Smooth muscle cell (in vitro differentiated cells): ENCODE measurements around the gene WNT1. TPM values are rescaled to one million over a fixed set of nuclear protein-coding genes. Genes with fewer than 3 reads are reported as not detected.

Source experiments
- DNase-seq: peaks from one replicate; lab custom pipeline; 2025; ENCODE audit not compliant: unreplicated experiment; lab: John Stamatoyannopoulos, UW
- H2AFZ ChIP-seq: fragments of 200-600 bp; sonication (generic); 2 replicates; pipeline ENCODE4 v1.6.0; 2016; ENCODE audit warnings: antibody characterized with exemption, low read depth, mild to moderate bottlenecking
- H3F3A ChIP-seq: fragments of 200-600 bp; sonication (generic); 2 replicates; pipeline ENCODE4 v1.6.0; 2017; ENCODE audit warnings: antibody characterized with exemption, low read depth
- H3K27ac ChIP-seq: fragments of 200-600 bp; sonication (generic); 2 replicates; pipeline ENCODE4 v1.5.1; 2016; ENCODE audit warnings: low read depth, mild to moderate bottlenecking
- H3K27me3 ChIP-seq: fragments of 200-600 bp; sonication (generic); 2 replicates; pipeline ENCODE4 v1.6.1; 2016; ENCODE audit warnings: low read depth, mild to moderate bottlenecking
- H3K36me3 ChIP-seq: fragments of 200-600 bp; sonication (generic); 2 replicates; pipeline ENCODE4 v1.5.1; 2016; ENCODE audit warnings: low read depth
- H3K4me1 ChIP-seq: fragments of 200-600 bp; sonication (generic); 2 replicates; pipeline ENCODE4 v1.5.1; 2016; ENCODE audit warnings: low read depth
- H3K4me2 ChIP-seq: fragments of 200-600 bp; sonication (generic); 2 replicates; pipeline ENCODE4 v1.6.0; 2016; ENCODE audit warnings: mild to moderate bottlenecking
- H3K4me3 ChIP-seq: fragments of 200-600 bp; sonication (generic); 2 replicates; pipeline ENCODE4 v1.5.1; 2016; ENCODE audit warnings: mild to moderate bottlenecking
- H3K79me2 ChIP-seq: fragments of 200-600 bp; sonication (generic); 2 replicates; pipeline ENCODE4 v1.6.0; 2016; ENCODE audit warnings: low read depth, mild to moderate bottlenecking
- H3K9ac ChIP-seq: fragments of 200-600 bp; sonication (generic); 2 replicates; pipeline ENCODE4 v1.6.0; 2016; ENCODE audit warnings: low read depth
- H3K9me3 ChIP-seq: fragments of 200-600 bp; sonication (generic); replicated peaks from 2 replicates; pipeline ENCODE4 v1.5.1; 2016; ENCODE audit warnings: low read depth
- H4K20me1 ChIP-seq: fragments of 200-600 bp; sonication (generic); 2 replicates; pipeline ENCODE4 v1.6.0; 2016; ENCODE audit warnings: low read depth
- CTCF ChIP-seq: fragments of 200-600 bp; sonication (generic); IDR thresholded peaks from 2 replicates; pipeline ENCODE4 v1.5.1; 2017; ENCODE audit warnings: borderline replicate concordance, mild to moderate bottlenecking, antibody characterized with exemption; ENCODE audit not compliant: insufficient read depth, poor library complexity, severe bottlenecking
- WGBS: methylation state at CpG from one replicate; pipeline ENCODE4 v1.1.7; 2016; ENCODE audit warnings: low lambda C conversion rate; 5-methylcytosine and 5-hydroxymethylcytosine counted together
- polyA plus RNA-seq: library from polyadenylated mRNA; unstranded; fragments of >200 nt; fragmentation: Nextera tagmentation; extraction: Ambion mirVana; gene quantifications from 2 replicates; pipeline ENCODE4 v1.2.1, GENCODE V29; 2016
- total RNA-seq: library from RNA; depleted of rRNA; stranded (reverse); fragments of >200 nt; gene quantifications from 2 replicates; pipeline ENCODE4 v1.2.3, GENCODE V29; 2014

The WNT1 gene
- total and polyA plus RNA-seq, 2 experiments from 2014 or later = not detected

GRCh38 chr12:49025463-49025862 lies 47.3 kb downstream of the WNT1 start:
- no peak for DNase-seq
- Histone ChIP-seq H3K9me3 (no peaks in the 10 kb centered on the region), H3K36me3 (no peaks in the 10 kb centered on the region), H4K20me1 (no peaks in the 10 kb centered on the region), H3F3A (peaks cover 4% of the 10 kb centered on the region), H3K4me3 (no peak overlapping the region), H3K4me1 (no peaks in the 10 kb centered on the region), H3K27ac (no peak overlapping the region), H3K27me3 (no peaks in the 10 kb centered on the region), H3K4me2 (no peak overlapping the region), H2AFZ (no peak overlapping the region), H3K79me2 (no peaks in the 10 kb centered on the region), H3K9ac (no peak overlapping the region)
- 94% methylated on average over 4 of the region's 4 CpGs for WGBS
- no peak for TF ChIP-seq CTCF

- peaks cover 4% of the 10 kb centered on the region for H3F3A ChIP-seq
- no peaks in the 10 kb centered on the region for H3K27me3 ChIP-seq
- H3K36me3 ChIP-seq = no peaks in the 10 kb centered on the region
- H3K79me2 ChIP-seq = no peaks in the 10 kb centered on the region
- H3K4me3 ChIP-seq = no peak overlapping the region
- H3K27ac ChIP-seq = no peak overlapping the region
- H3K9me3 ChIP-seq = no peaks in the 10 kb centered on the region
- no peak overlapping the region for H3K4me2 ChIP-seq
- no peak for TF ChIP-seq CTCF
- H3K4me1 ChIP-seq = no peaks in the 10 kb centered on the region
- 97% methylated on average over 21 of the region's 21 CpGs for WGBS
- H2AFZ ChIP-seq = no peak overlapping the region
- H4K20me1 ChIP-seq = no peaks in the 10 kb centered on the region
- no peak overlapping the region for H3K9ac ChIP-seq
- no peak for DNase-seq
Measured at GRCh38 chr12:49026101-49026500, 48.0 kb downstream of the WNT1 start.

- no peak for DNase-seq
- peaks cover 6% of the 10 kb centered on the region for H4K20me1 ChIP-seq
- H3K4me3 ChIP-seq = no peak overlapping the region
- no peak for TF ChIP-seq CTCF
- H3K9me3 ChIP-seq = no peaks in the 10 kb centered on the region
- H3K79me2 ChIP-seq = no peaks in the 10 kb centered on the region
- H3K27ac ChIP-seq = no peak overlapping the region
- no peaks in the 10 kb centered on the region for H3K27me3 ChIP-seq
- 98% methylated on average over 23 of the region's 26 CpGs for WGBS
- no peaks in the 10 kb centered on the region for H3K36me3 ChIP-seq
- H2AFZ ChIP-seq = no peak overlapping the region
- peaks cover 4% of the 10 kb centered on the region for H3F3A ChIP-seq
- H3K9ac ChIP-seq = no peak overlapping the region
- no peaks in the 10 kb centered on the region for H3K4me1 ChIP-seq
- no peak overlapping the region for H3K4me2 ChIP-seq
Measured at GRCh38 chr12:49026678-49027480, 48.8 kb downstream of the WNT1 start.
